H1 (cell line): Measurements from ENCODE around the gene SCN8A. TPM values are rescaled to one million over a fixed set of nuclear protein-coding genes. Genes with fewer than 3 reads are reported as not detected.

Experiments used
- CHD7 ChIP-seq: fragments of 300-600 bp; sonication (generic); IDR thresholded peaks from 2 replicates; pipeline ENCODE4 v1.7.1; 2012; ENCODE audit warnings: low read length, moderate library complexity, mild to moderate bottlenecking, inconsistent platforms; ENCODE audit not compliant: insufficient replicate concordance
- polyA plus RNA-seq, 7 experiments: library from polyadenylated mRNA; depleted of rRNA in 3 of 7; stranded (reverse) in 5 of 7; unstranded in 2 of 7; fragments of >200 nt in 5 of 7; fragments of 200-250 nt in 2 of 7; gene quantifications; 1 replicate in 5 of 7; 2 replicates in 1 of 7; 4 replicates in 1 of 7; pipeline versions ENCODE4 v1.2.1 to v1.2.3, GENCODE V29; 2011 to 2013; ENCODE audit warnings: missing spikeins in 2 of 7, mixed read lengths in 2 of 7
- total RNA-seq: library from RNA; stranded (reverse); fragmentation: NEBNext Ultra II Directional; extraction: Animal tissue kit (Norgen Biotek cat#: 25700); gene quantifications from 2 replicates; pipeline ENCODE4 v1.2.1, GENCODE V29; 2021

The SCN8A gene
- total and polyA plus RNA-seq, 2 of the 8 experiments (the other 6 are each of a cell fraction or from before 2014, with no cell fraction given) = 6.3 to 10.7 TPM

GRCh38 chr12:51666696-51667095 lies 75.7 kb downstream of the SCN8A start (continued):
- peak; percentile 22 for TF ChIP-seq CHD7
